Neural progenitor cell (in vitro differentiated cells): Measurements from ENCODE around the gene ACTRT2. TPM values are rescaled to one million over a fixed set of nuclear protein-coding genes. Genes with fewer than 3 reads are reported as not detected.

Experiments used
- DNase-seq: peaks from one replicate; pipeline ENCODE4 v3.0.0-alpha.2; 2016; ENCODE audit warnings: low spot score
- H2AFZ ChIP-seq: fragments of 200-600 bp; sonication (generic); replicated peaks from 2 replicates; pipeline ENCODE4 v1.6.1; 2016; ENCODE audit warnings: antibody characterized with exemption
- H3F3A ChIP-seq: fragments of 200-600 bp; sonication (generic); 2 replicates; pipeline ENCODE4 v1.6.1; 2016; ENCODE audit warnings: antibody characterized with exemption, low read depth
- H3K27ac ChIP-seq: fragments of 200-600 bp; sonication (generic); 2 replicates; pipeline ENCODE4 v1.5.1; 2016; ENCODE audit warnings: mild to moderate bottlenecking
- H3K27me3 ChIP-seq: fragments of 200-600 bp; sonication (generic); 2 replicates; pipeline ENCODE4 v1.6.1; 2016; ENCODE audit warnings: mild to moderate bottlenecking, moderate library complexity
- H3K36me3 ChIP-seq: fragments of 200-600 bp; sonication (generic); 2 replicates; pipeline ENCODE4 v1.5.1; 2016
- H3K4me1 ChIP-seq: fragments of 200-600 bp; sonication (generic); 2 replicates; pipeline ENCODE4 v1.6.1; 2016; ENCODE audit warnings: mixed run types
- H3K4me2 ChIP-seq: fragments of 200-600 bp; sonication (generic); 2 replicates; pipeline ENCODE4 v1.6.1; 2016
- H3K4me3 ChIP-seq: fragments of 200-600 bp; sonication (generic); 2 replicates; pipeline ENCODE4 v1.5.1; 2016
- H3K79me2 ChIP-seq: fragments of 200-600 bp; sonication (generic); 2 replicates; pipeline ENCODE4 v1.6.1; 2016; ENCODE audit warnings: low read depth
- H3K9ac ChIP-seq: fragments of 200-600 bp; sonication (generic); 2 replicates; pipeline ENCODE4 v1.6.1; 2016
- H3K9me3 ChIP-seq: fragments of 200-600 bp; sonication (generic); 2 replicates; pipeline ENCODE4 v1.5.1; 2016; ENCODE audit warnings: low read depth
- H4K20me1 ChIP-seq: fragments of 200-600 bp; sonication (generic); 2 replicates; pipeline ENCODE4 v1.6.1; 2016; ENCODE audit warnings: low read depth
- H3K27ac Mint-ChIP-seq: 3 replicates; pipeline ENCODE4 v1.8.0; 2021; ENCODE audit warnings: mixed read lengths
- H3K27me3 Mint-ChIP-seq: 2 replicates; pipeline ENCODE4 v1.8.0; 2022; ENCODE audit warnings: low read depth, mild to moderate bottlenecking, inconsistent platforms, moderate library complexity, mixed read lengths; ENCODE audit not compliant: insufficient read depth
- H3K36me3 Mint-ChIP-seq: 3 replicates; pipeline ENCODE4 v1.8.0; 2021; ENCODE audit warnings: mixed read lengths
- H3K4me1 Mint-ChIP-seq: 3 replicates; pipeline ENCODE4 v1.8.0; 2021; ENCODE audit warnings: mixed read lengths
- H3K4me3 Mint-ChIP-seq: 3 replicates; pipeline ENCODE4 v1.8.0; 2021; ENCODE audit warnings: mild to moderate bottlenecking, moderate library complexity, mixed read lengths
- H3K9me3 Mint-ChIP-seq: 3 replicates; pipeline ENCODE4 v1.8.0; 2020; ENCODE audit warnings: mixed read lengths
- CTCF ChIP-seq: fragments of 200-600 bp; sonication (generic); IDR thresholded peaks from 2 replicates; pipeline ENCODE4 v1.5.1; 2017; ENCODE audit warnings: antibody characterized with exemption, mild to moderate bottlenecking
- EZH2 ChIP-seq: fragments of 200-600 bp; sonication (generic); IDR thresholded peaks from 2 replicates; pipeline ENCODE4 v1.6.1; 2017; ENCODE audit warnings: antibody characterized with exemption, mild to moderate bottlenecking, moderate library complexity
- EZH2phosphoT487 ChIP-seq: fragments of 200-600 bp; sonication (generic); IDR thresholded peaks from 2 replicates; pipeline ENCODE4 v1.6.1; 2017; ENCODE audit warnings: antibody characterized with exemption
- total RNA-seq: library from RNA; depleted of rRNA; stranded (reverse); fragments of >200 nt; gene quantifications from 2 replicates; pipeline ENCODE4 v1.2.3, GENCODE V29; 2015; ENCODE audit warnings: low replicate concordance

Gene ACTRT2
- total RNA-seq, 1 donor from 2014 or later = not detected

GRCh38 chr1:3003941-3004270 is 17.4 kb upstream of the ACTRT2 start:
- Histone ChIP-seq H3F3A (no peaks in the 10 kb centered on the region), H3K27ac (no peak overlapping the region), H3K36me3 (no peaks in the 10 kb centered on the region), H3K9me3 (peaks cover 9% of the 10 kb centered on the region), H3K4me3 (no peak overlapping the region), H3K27me3 (no peaks in the 10 kb centered on the region), H3K9ac (no peak overlapping the region), H3K4me1 (no peaks in the 10 kb centered on the region), H4K20me1 (no peaks in the 10 kb centered on the region), H3K79me2 (no peaks in the 10 kb centered on the region), H2AFZ (no peak overlapping the region), H3K4me2 (no peak overlapping the region)
- no peak for DNase-seq
- H3K27me3 Mint-ChIP-seq = peaks cover 10% of the 10 kb centered on the region
- H3K36me3 Mint-ChIP-seq = no peaks in the 10 kb centered on the region
- TF ChIP-seq EZH2phosphoT487 = no peak
- no peak for TF ChIP-seq EZH2
- no peak for TF ChIP-seq CTCF
- H3K4me1 Mint-ChIP-seq = no peaks in the 10 kb centered on the region
- no peak overlapping the region for H3K4me3 Mint-ChIP-seq
- no peak overlapping the region for H3K27ac Mint-ChIP-seq
- peaks cover 26% of the 10 kb centered on the region for H3K9me3 Mint-ChIP-seq

- peaks cover 12% of the 10 kb centered on the region for H3K27me3 Mint-ChIP-seq
- H3K4me3 Mint-ChIP-seq = no peak overlapping the region
- H3K27ac Mint-ChIP-seq = no peak overlapping the region
- no peak overlapping the region for H3K27ac ChIP-seq
- no peaks in the 10 kb centered on the region for H3F3A ChIP-seq
- H3K4me1 ChIP-seq = no peaks in the 10 kb centered on the region
- no peak overlapping the region for H3K9ac ChIP-seq
- H3K4me2 ChIP-seq = no peak overlapping the region
- no peak for TF ChIP-seq EZH2phosphoT487
- TF ChIP-seq EZH2 = no peak
- no peak for TF ChIP-seq CTCF
- peaks cover 9% of the 10 kb centered on the region for H3K9me3 ChIP-seq
- H4K20me1 ChIP-seq = no peaks in the 10 kb centered on the region
- H3K9me3 Mint-ChIP-seq = peaks cover 26% of the 10 kb centered on the region
- DNase-seq = no peak
- no peaks in the 10 kb centered on the region for H3K36me3 Mint-ChIP-seq
- H3K36me3 ChIP-seq = no peaks in the 10 kb centered on the region
- no peaks in the 10 kb centered on the region for H3K4me1 Mint-ChIP-seq
- H3K4me3 ChIP-seq = no peak overlapping the region
- H2AFZ ChIP-seq = no peak overlapping the region
- H3K79me2 ChIP-seq = no peaks in the 10 kb centered on the region
- no peaks in the 10 kb centered on the region for H3K27me3 ChIP-seq
Observed at GRCh38 chr1:3004285-3005205, 16.7 kb upstream of the ACTRT2 start.

GRCh38 chr1:3005771-3006170 is 15.5 kb upstream of the ACTRT2 start:
- Histone ChIP-seq H3K9ac (no peak overlapping the region), H3K36me3 (no peaks in the 10 kb centered on the region), H3K27ac (no peak overlapping the region), H3F3A (no peaks in the 10 kb centered on the region), H3K9me3 (peaks cover 9% of the 10 kb centered on the region), H2AFZ (no peak overlapping the region), H4K20me1 (no peaks in the 10 kb centered on the region), H3K4me2 (no peak overlapping the region), H3K27me3 (no peaks in the 10 kb centered on the region), H3K79me2 (no peaks in the 10 kb centered on the region), H3K4me3 (no peak overlapping the region), H3K4me1 (no peaks in the 10 kb centered on the region)
- Mint-ChIP-seq H3K27me3 (peaks cover 8% of the 10 kb centered on the region), H3K4me3 (no peak overlapping the region), H3K27ac (no peak overlapping the region), H3K4me1 (no peaks in the 10 kb centered on the region), H3K36me3 (no peaks in the 10 kb centered on the region), H3K9me3 (peaks cover 30% of the 10 kb centered on the region)
- TF ChIP-seq EZH2 (no peak), CTCF (no peak), EZH2phosphoT487 (no peak)
- no peak for DNase-seq
